Endodermal cell (in vitro differentiated cells): ENCODE data around the gene KDM2A. TPM values are rescaled to one million over a fixed set of nuclear protein-coding genes. Genes with fewer than 3 reads are reported as not detected.

Experiments
- DNase-seq: peaks from one replicate; pipeline ENCODE4 v3.0.0-alpha.2; 2017
- H3K27ac ChIP-seq: 2 replicates; pipeline ENCODE4 v1.5.1; 2013; ENCODE audit warnings: mild to moderate bottlenecking, low read depth, low read length, moderate library complexity
- H3K27me3 ChIP-seq: 2 replicates; pipeline ENCODE4 v1.6.1; 2013; ENCODE audit warnings: mild to moderate bottlenecking, low read length, moderate library complexity; ENCODE audit not compliant: insufficient read depth, control insufficient read depth, poor library complexity, severe bottlenecking
- H3K36me3 ChIP-seq: 2 replicates; pipeline ENCODE4 v1.7.0; 2013; ENCODE audit warnings: mild to moderate bottlenecking, low read length, moderate library complexity; ENCODE audit not compliant: control insufficient read depth, insufficient read depth
- H3K4me1 ChIP-seq: one replicate; pipeline ENCODE4 v1.7.0; 2013; ENCODE audit warnings: low read length; ENCODE audit not compliant: control insufficient read depth, insufficient read depth
- H3K4me3 ChIP-seq: 2 replicates; pipeline ENCODE4 v1.5.1; 2013; ENCODE audit warnings: mild to moderate bottlenecking, low read length, moderate library complexity
- H3K9ac ChIP-seq: 2 replicates; pipeline ENCODE4 v1.6.1; 2013; ENCODE audit warnings: mild to moderate bottlenecking, low read length, moderate library complexity; ENCODE audit not compliant: poor library complexity, severe bottlenecking; ENCODE audit errors: extremely low read depth
- H3K9me3 ChIP-seq: 2 replicates; pipeline ENCODE4 v1.6.1; 2013; ENCODE audit warnings: mild to moderate bottlenecking, low read length, moderate library complexity; ENCODE audit not compliant: control insufficient read depth
- H3K27ac Mint-ChIP-seq: 2 replicates; pipeline ENCODE4 v1.8.0; 2020; ENCODE audit warnings: mixed read lengths
- H3K27me3 Mint-ChIP-seq: 2 replicates; pipeline ENCODE4 v1.8.0; 2021; ENCODE audit warnings: mild to moderate bottlenecking, mixed read lengths; ENCODE audit not compliant: insufficient read depth
- H3K36me3 Mint-ChIP-seq: 2 replicates; pipeline ENCODE4 v1.8.0; 2020; ENCODE audit warnings: low read depth, mixed read lengths
- H3K4me1 Mint-ChIP-seq: 2 replicates; pipeline ENCODE4 v1.8.0; 2020; ENCODE audit warnings: mixed read lengths
- H3K4me3 Mint-ChIP-seq: 2 replicates; pipeline ENCODE4 v1.8.0; 2020; ENCODE audit warnings: mild to moderate bottlenecking, moderate library complexity, mixed read lengths
- H3K9me3 Mint-ChIP-seq: 2 replicates; pipeline ENCODE4 v1.8.0; 2020; ENCODE audit warnings: mild to moderate bottlenecking, mixed read lengths
- WGBS, 2 experiments: methylation state at CpG; one replicate each; pipeline versions ENCODE4 v1.1.5 to v1.1.7; 2013; ENCODE audit warnings: missing lambda C conversion rate in 2 of 2, mixed read lengths in 1 of 2; ENCODE audit not compliant: insufficient coverage in 1 of 2, insufficient read length in 1 of 2; 5-methylcytosine and 5-hydroxymethylcytosine counted together
- total RNA-seq, 2 donors: library from RNA; stranded (reverse); fragmentation: NEBNext Ultra II Directional in 1 of 2; extraction: Animal tissue kit (Norgen Biotek cat#: 25700) in 1 of 2; gene quantifications; 2 replicates in 1 of 2; 3 replicates in 1 of 2; pipeline ENCODE4 v1.2.1, GENCODE V29; 2021
- TF ChIP-seq, protein P1 (sequence below): fragments of 200-600 bp; sonication (generic); conservative IDR thresholded peaks from 2 replicates; pipeline ENCODE4 v1.5.0; 2021; ENCODE audit warnings: antibody characterized with exemption, mild to moderate bottlenecking

The KDM2A gene
- total RNA-seq, 2 donors from 2014 or later = 59.4 to 75.4 TPM

DNA sequence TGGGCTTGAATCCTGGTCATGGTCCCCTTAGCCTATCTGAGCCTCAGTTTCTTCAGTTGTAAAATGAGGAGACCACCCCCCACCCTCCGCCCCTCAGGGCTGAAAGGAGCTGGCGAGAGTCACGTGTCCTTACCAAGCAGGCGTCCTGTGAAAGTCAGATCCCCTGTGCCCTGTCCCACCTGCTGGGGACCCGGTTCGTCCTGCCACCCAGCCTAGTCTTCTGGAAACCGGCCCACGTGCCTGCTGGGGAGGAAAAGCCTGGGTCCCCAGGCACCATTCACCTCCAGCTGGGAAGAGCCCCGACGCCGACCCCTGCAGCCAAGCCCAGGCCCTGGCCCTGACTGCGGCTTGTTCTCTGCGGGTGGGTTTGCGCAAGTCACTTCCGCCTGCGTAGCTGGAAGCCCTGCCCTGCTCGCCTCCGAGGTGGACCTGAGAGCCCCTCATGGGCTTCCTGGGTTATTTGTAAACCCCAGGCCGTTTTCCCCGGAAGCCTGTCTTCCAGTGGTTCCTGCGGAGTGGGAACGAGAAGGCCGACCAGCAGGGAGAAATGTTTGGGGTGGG is 183.6 kb downstream of the KDM2A start:
- H3K27ac ChIP-seq = peak overlapping the region; percentile 85
- H3K27me3 ChIP-seq = no peaks in the 10 kb centered on the region
- no peaks in the 10 kb centered on the region for H3K9me3 Mint-ChIP-seq
- no peaks in the 10 kb centered on the region for H3K9me3 ChIP-seq
- peaks cover 16% of the 10 kb centered on the region for H3K36me3 ChIP-seq
- peaks cover 2% of the 10 kb centered on the region for H3K27me3 Mint-ChIP-seq
- H3K4me3 Mint-ChIP-seq = peak overlapping the region; percentile 65
- TF ChIP-seq, protein P1, sequence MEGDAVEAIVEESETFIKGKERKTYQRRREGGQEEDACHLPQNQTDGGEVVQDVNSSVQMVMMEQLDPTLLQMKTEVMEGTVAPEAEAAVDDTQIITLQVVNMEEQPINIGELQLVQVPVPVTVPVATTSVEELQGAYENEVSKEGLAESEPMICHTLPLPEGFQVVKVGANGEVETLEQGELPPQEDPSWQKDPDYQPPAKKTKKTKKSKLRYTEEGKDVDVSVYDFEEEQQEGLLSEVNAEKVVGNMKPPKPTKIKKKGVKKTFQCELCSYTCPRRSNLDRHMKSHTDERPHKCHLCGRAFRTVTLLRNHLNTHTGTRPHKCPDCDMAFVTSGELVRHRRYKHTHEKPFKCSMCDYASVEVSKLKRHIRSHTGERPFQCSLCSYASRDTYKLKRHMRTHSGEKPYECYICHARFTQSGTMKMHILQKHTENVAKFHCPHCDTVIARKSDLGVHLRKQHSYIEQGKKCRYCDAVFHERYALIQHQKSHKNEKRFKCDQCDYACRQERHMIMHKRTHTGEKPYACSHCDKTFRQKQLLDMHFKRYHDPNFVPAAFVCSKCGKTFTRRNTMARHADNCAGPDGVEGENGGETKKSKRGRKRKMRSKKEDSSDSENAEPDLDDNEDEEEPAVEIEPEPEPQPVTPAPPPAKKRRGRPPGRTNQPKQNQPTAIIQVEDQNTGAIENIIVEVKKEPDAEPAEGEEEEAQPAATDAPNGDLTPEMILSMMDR = no peak
- H3K4me1 ChIP-seq = no peaks in the 10 kb centered on the region
- DNase-seq = peak; percentile 91
- peak overlapping the region; percentile 38 for H3K9ac ChIP-seq
- 3 to 17% methylated on average over 10 to 23 of the region's 23 CpGs for WGBS, 2 experiments
- peaks cover 32% of the 10 kb centered on the region for H3K36me3 Mint-ChIP-seq
- peaks cover 11% of the 10 kb centered on the region for H3K4me1 Mint-ChIP-seq
- H3K27ac Mint-ChIP-seq = peak overlapping the region; percentile 87
- H3K4me3 ChIP-seq = peak overlapping the region; percentile 78

DNA sequence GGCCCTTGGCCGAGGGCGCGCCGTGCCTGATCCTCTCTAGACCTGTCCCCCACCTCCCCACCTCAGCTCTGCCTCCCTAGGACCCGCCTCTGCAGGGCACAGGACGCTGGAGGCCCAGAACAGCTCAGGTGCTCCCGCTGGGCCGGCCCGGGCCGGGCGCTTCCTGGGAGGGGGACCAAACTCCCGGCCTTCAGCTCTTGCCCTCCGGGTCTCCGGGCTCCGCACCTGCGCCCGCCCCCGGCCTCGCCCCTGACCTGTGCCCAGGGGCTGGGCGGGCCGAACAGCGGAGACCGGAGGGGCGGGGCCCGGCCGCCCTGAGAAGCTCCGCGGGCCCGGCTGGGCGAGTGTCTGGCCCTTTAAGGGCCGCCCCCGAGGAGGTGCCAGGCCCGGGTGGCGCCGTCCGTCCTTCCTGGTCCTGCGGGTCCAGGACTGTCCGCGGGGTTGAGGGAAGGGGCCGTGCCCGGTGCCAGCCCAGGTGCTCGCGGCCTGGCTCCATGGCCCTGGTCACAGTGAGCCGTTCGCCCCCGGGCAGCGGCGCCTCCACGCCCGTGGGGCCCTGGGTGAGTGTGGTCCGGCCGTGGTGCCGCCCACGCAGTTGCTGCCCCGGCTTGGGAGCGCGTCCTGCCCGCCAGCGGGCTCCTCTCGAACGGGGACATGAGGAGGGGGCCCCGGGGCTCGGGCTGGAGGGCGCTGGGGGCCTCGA is 184.2 kb downstream of the KDM2A start, which contains the start of gene SSH3:
TSS of gene SSH3 (plus strand) at position 399 of the 703 bp plus-strand sequence. CDS start at position 495, 96 bp downstream.
- Mint-ChIP-seq H3K27ac (peak within 1 kb of the TSS; percentile 87), H3K27me3 (peaks cover 2% of the 10 kb centered on the region), H3K4me1 (peaks cover 11% of the 10 kb centered on the region), H3K9me3 (no peaks in the 10 kb centered on the region), H3K4me3 (peak within 1 kb of the TSS; percentile 65), H3K36me3 (peaks cover 26% of the 10 kb centered on the region)
- Histone ChIP-seq H3K4me3 (peak within 1 kb of the TSS; percentile 78), H3K27ac (peak within 1 kb of the TSS; percentile 85), H3K4me1 (no peaks in the 10 kb centered on the region), H3K36me3 (peaks cover 16% of the 10 kb centered on the region), H3K27me3 (no peaks in the 10 kb centered on the region), H3K9me3 (no peaks in the 10 kb centered on the region), H3K9ac (peak within 1 kb of the TSS; percentile 38)
- DNase-seq = peak; percentile 90
- 1 to 3% methylated on average over 26 to 65 of the region's 65 CpGs for WGBS, 2 experiments
- TF ChIP-seq, protein P1 = no peak

DNA sequence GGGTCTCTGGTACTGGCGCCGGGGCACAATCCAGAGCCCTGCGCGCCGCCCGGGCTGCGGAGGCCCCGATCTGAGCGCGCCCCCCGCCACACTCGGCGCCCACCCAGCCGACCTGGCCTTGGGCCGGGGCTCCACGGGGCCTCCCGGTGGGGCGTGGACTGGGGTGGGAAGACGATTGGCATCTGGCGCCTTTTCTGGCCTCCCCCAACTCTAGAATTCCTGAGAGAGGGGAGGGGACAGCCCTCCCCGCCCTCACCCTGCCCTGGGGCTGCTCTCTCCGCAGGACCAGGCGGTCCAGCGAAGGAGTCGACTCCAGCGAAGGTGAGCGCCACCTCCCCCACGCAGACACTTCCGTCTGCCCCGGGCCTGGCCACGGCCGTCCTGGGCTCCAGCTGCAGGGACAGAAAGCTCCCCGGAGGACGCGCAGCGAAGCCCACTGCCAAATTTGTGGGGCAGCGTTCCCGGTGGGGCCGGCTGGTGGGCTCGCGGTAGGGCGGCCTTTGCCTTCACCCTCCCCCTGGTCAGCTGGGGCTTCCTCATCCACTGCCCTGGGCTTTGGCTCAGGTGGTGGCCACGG is 184.9 kb downstream of the KDM2A start:
- Mint-ChIP-seq H3K27ac (no peak overlapping the region), H3K36me3 (peaks cover 20% of the 10 kb centered on the region), H3K4me1 (peaks cover 11% of the 10 kb centered on the region), H3K9me3 (no peaks in the 10 kb centered on the region), H3K27me3 (peaks cover 2% of the 10 kb centered on the region), H3K4me3 (peak overlapping the region; percentile 65)
- H3K27ac ChIP-seq = no peak overlapping the region
- no peaks in the 10 kb centered on the region for H3K4me1 ChIP-seq
- peak; percentile 71 for DNase-seq
- H3K4me3 ChIP-seq = peak overlapping the region; percentile 78
- TF ChIP-seq, protein P1 = no peak
- no peaks in the 10 kb centered on the region for H3K27me3 ChIP-seq
- H3K9me3 ChIP-seq = no peaks in the 10 kb centered on the region
- WGBS, 2 experiments = 6 to 7% methylated on average over 3 to 43 of the region's 43 CpGs
- peaks cover 17% of the 10 kb centered on the region for H3K36me3 ChIP-seq
- peak overlapping the region; percentile 38 for H3K9ac ChIP-seq
